CD4-positive, alpha-beta memory T cell (primary cell): ENCODE measurements around the gene MELTF. TPM values are rescaled to one million over a fixed set of nuclear protein-coding genes. Genes with fewer than 3 reads are reported as not detected.

ENCODE experiments used
- CTCF ChIA-PET: fragments of 350-600 bp; sonication (Branson Sonifier 250); formaldehyde crosslinking; loops from one replicate; lab custom pipeline; 2021; ENCODE audit warnings: inconsistent platforms; ENCODE audit not compliant: partially characterized antibody; lab: Charles Lee
- POLR2A ChIA-PET: fragments of 350-600 bp; sonication (Branson Sonifier 250); formaldehyde crosslinking; loops from one replicate; lab custom pipeline; 2021; ENCODE audit not compliant: partially characterized antibody; lab: Charles Lee
- DNase-seq, 5 donors: peaks; one replicate each; pipeline versions ENCODE4 v3.0.0 to v3.0.0-alpha.2; 2020 to 2022; ENCODE audit warnings: mixed read lengths in 1 of 5
- H3K27ac ChIP-seq: one replicate; pipeline ENCODE4 v1.7.0; 2013; ENCODE audit warnings: low read depth, low read length
- H3K27me3 ChIP-seq: 2 replicates; pipeline ENCODE4 v1.7.0; 2013; ENCODE audit warnings: mild to moderate bottlenecking, low read length, moderate library complexity; ENCODE audit not compliant: insufficient read depth
- H3K36me3 ChIP-seq: 2 replicates; pipeline ENCODE4 v1.7.0; 2013; ENCODE audit warnings: mild to moderate bottlenecking, low read length, moderate library complexity; ENCODE audit not compliant: insufficient read depth
- H3K4me1 ChIP-seq: 2 replicates; pipeline ENCODE4 v1.7.0; 2013; ENCODE audit warnings: mild to moderate bottlenecking, low read length, moderate library complexity; ENCODE audit not compliant: insufficient read depth
- H3K4me3 ChIP-seq, 2 donors: one replicate each; pipeline ENCODE4 v1.7.0; 2013; ENCODE audit warnings: low read length in 2 of 2, mild to moderate bottlenecking in 1 of 2
- H3K9me3 ChIP-seq, 2 donors: one replicate each; pipeline ENCODE4 v1.7.0; 2013; ENCODE audit warnings: low read length in 2 of 2, control low read depth in 1 of 2; ENCODE audit not compliant: control insufficient read depth in 1 of 2
- H3K27ac Mint-ChIP-seq, 7 donors: one replicate each; pipeline ENCODE4 v1.8.0; 2020 to 2021; ENCODE audit warnings: mixed read lengths in 7 of 7, mild to moderate bottlenecking in 6 of 7, inconsistent platforms in 3 of 7, moderate library complexity in 3 of 7
- H3K27me3 Mint-ChIP-seq, 2 donors: one replicate each; pipeline ENCODE4 v1.8.0; 2020 to 2021; ENCODE audit warnings: mixed read lengths in 2 of 2
- H3K36me3 Mint-ChIP-seq, 2 donors: one replicate each; pipeline ENCODE4 v1.8.0; 2020 to 2021; ENCODE audit warnings: mixed read lengths in 2 of 2, inconsistent platforms in 1 of 2, mild to moderate bottlenecking in 1 of 2
- H3K4me1 Mint-ChIP-seq, 4 donors: one replicate each; pipeline ENCODE4 v1.8.0; 2020 to 2021; ENCODE audit warnings: mixed read lengths in 4 of 4, mild to moderate bottlenecking in 1 of 4
- H3K4me3 Mint-ChIP-seq, 8 donors: one replicate each; pipeline ENCODE4 v1.8.0; 2020 to 2021; ENCODE audit warnings: mixed read lengths in 8 of 8, mild to moderate bottlenecking in 7 of 8, moderate library complexity in 6 of 8, inconsistent platforms in 3 of 8
- H3K9me3 Mint-ChIP-seq, 8 donors: one replicate each; pipeline ENCODE4 v1.8.0; 2020 to 2021; ENCODE audit warnings: mixed read lengths in 8 of 8, mild to moderate bottlenecking in 5 of 8, inconsistent platforms in 3 of 8, moderate library complexity in 1 of 8
- intact Hi-C: fragments of 100-400 bp; cut with micrococcal nuclease; formaldehyde crosslinking; loops from one replicate; pipeline ENCODE4 v1.15.1; 2023
- polyA plus RNA-seq, 2 donors: library from polyadenylated mRNA; unstranded; fragments of 300-500 nt; fragmentation: Illumina TruSeq; gene quantifications; one replicate each; pipeline ENCODE4 v1.2.3, GENCODE V29; 2021
- total RNA-seq, 2 experiments: library from RNA; stranded (reverse); gene quantifications; one replicate each; pipeline ENCODE4 v1.2.3, GENCODE V29; 2021

MELTF gene
- total and polyA plus RNA-seq, 4 experiments from 2014 or later, result 0.92 to 1.4 (median 1.2) TPM; not detected in 1

- no peaks in the 10 kb centered on the region for H3K36me3 Mint-ChIP-seq
- H3K9me3 ChIP-seq, result no peaks in the 10 kb centered on the region
- no peak overlapping the region for H3K27ac ChIP-seq
- no peak for DNase-seq
- H3K36me3 ChIP-seq, result no peaks in the 10 kb centered on the region
- peaks cover 2 to 10% (median 5%) of the 10 kb centered on the region in 4 donors for H3K4me1 Mint-ChIP-seq
- H3K27me3 Mint-ChIP-seq, result no peaks in the 10 kb centered on the region
- H3K4me3 Mint-ChIP-seq, result no peak overlapping the region
- H3K27ac Mint-ChIP-seq, result no peak overlapping the region
- intact Hi-C loops, result no loop called here
- H3K9me3 Mint-ChIP-seq, result peaks cover 0 to 1% (median 0%) of the 10 kb centered on the region in 8 donors
- CTCF ChIA-PET, result no interaction called here
- no peaks in the 10 kb centered on the region for H3K27me3 ChIP-seq
- peaks cover 9% of the 10 kb centered on the region for H3K4me1 ChIP-seq
- POLR2A ChIA-PET, result no interaction called here
- H3K4me3 ChIP-seq, result no peak overlapping the region
These were observed 22.2 kb downstream of the MELTF start for GRCh38 chr3:197007296-197007940.

GRCh38 chr3:197006860-197007259, 22.8 kb downstream of the MELTF start:
- no peaks in the 10 kb centered on the region for H3K27me3 Mint-ChIP-seq
- no peaks in the 10 kb centered on the region for H3K9me3 ChIP-seq
- ChIA-PET CTCF (no interaction called here), POLR2A (no interaction called here)
- no peaks in the 10 kb centered on the region for H3K36me3 ChIP-seq
- DNase-seq, result no peak
- H3K9me3 Mint-ChIP-seq, result peaks cover 0 to 1% (median 0%) of the 10 kb centered on the region in 8 donors
- intact Hi-C loops, result no loop called here
- no peak overlapping the region for H3K27ac ChIP-seq
- no peak overlapping the region for H3K27ac Mint-ChIP-seq
- H3K4me1 ChIP-seq, result peaks cover 9% of the 10 kb centered on the region
- H3K36me3 Mint-ChIP-seq, result no peaks in the 10 kb centered on the region
- no peaks in the 10 kb centered on the region for H3K27me3 ChIP-seq
- peaks cover 2 to 10% (median 5%) of the 10 kb centered on the region in 4 donors for H3K4me1 Mint-ChIP-seq
- no peak overlapping the region for H3K4me3 ChIP-seq
- H3K4me3 Mint-ChIP-seq, result no peak overlapping the region

GRCh38 chr3:197006446-197006845, 23.2 kb downstream of the MELTF start:
- POLR2A ChIA-PET, result no interaction called here
- DNase-seq, result no peak

GRCh38 chr3:197003461-197004385, 25.9 kb downstream of the MELTF start:
- POLR2A ChIA-PET, result no interaction called here
- no peak for DNase-seq
- H3K27ac ChIP-seq, result peak overlapping the region; percentile 56

More at GRCh38 chr3:197006446-197006845, 23.2 kb downstream of the MELTF start:
- peaks cover 5 to 15% (median 8%) of the 10 kb centered on the region in 4 donors for H3K4me1 Mint-ChIP-seq
- H3K36me3 Mint-ChIP-seq, result no peaks in the 10 kb centered on the region
- no peaks in the 10 kb centered on the region for H3K9me3 ChIP-seq
- no peak overlapping the region for H3K4me3 Mint-ChIP-seq
- intact Hi-C loops, result no loop called here
- H3K4me3 ChIP-seq, result no peak overlapping the region
- no peaks in the 10 kb centered on the region for H3K27me3 ChIP-seq
- CTCF ChIA-PET, result no interaction called here
- H3K27me3 Mint-ChIP-seq, result no peaks in the 10 kb centered on the region
- no peak overlapping the region for H3K27ac ChIP-seq
- H3K9me3 Mint-ChIP-seq, result peaks cover 0 to 3% (median 0%) of the 10 kb centered on the region in 8 donors
- H3K4me1 ChIP-seq, result peaks cover 9% of the 10 kb centered on the region
- H3K36me3 ChIP-seq, result no peaks in the 10 kb centered on the region
- H3K27ac Mint-ChIP-seq, result no peak overlapping the region

GRCh38 chr3:197002701-197003454, 26.7 kb downstream of the MELTF start:
- H3K4me3 ChIP-seq, result no peak overlapping the region
- H3K36me3 Mint-ChIP-seq, result no peaks in the 10 kb centered on the region
- CTCF ChIA-PET, result interaction anchor here (0.6 to 1.2 kb wide), 5 partner anchors 26 to 185 kb away, joined by 3 to 5 read pairs (median 3); partner anchors contain the start of gene MELTF
- intact Hi-C loops, result loop anchor here (1.0 to 2.0 kb wide), 3 partner anchors 25 to 508 kb away; partner anchors contain the start of gene NCBP2
- peaks cover 0 to 3% (median 0%) of the 10 kb centered on the region in 8 donors for H3K9me3 Mint-ChIP-seq
- H3K27me3 Mint-ChIP-seq, result no peaks in the 10 kb centered on the region
- H3K4me3 Mint-ChIP-seq, result no peak overlapping the region
- DNase-seq, result peak; percentile 77 to 86 (median 80)
- H3K4me1 Mint-ChIP-seq, result peaks cover 5 to 17% (median 8%) of the 10 kb centered on the region in 4 donors
- no peaks in the 10 kb centered on the region for H3K9me3 ChIP-seq
- peaks cover 9% of the 10 kb centered on the region for H3K4me1 ChIP-seq
- no peaks in the 10 kb centered on the region for H3K36me3 ChIP-seq
- peak overlapping the region; percentile 47 for H3K27ac ChIP-seq
- POLR2A ChIA-PET, result interaction anchor here (0.8 to 1.2 kb wide), 3 partner anchors 26 to 435 kb away, joined by 3 read pairs; partner anchors contain the start of genes FBXO45, MELTF and WDR53
- H3K27me3 ChIP-seq, result no peaks in the 10 kb centered on the region
- H3K27ac Mint-ChIP-seq, result no peak overlapping the region

More at GRCh38 chr3:197003461-197004385, 25.9 kb downstream of the MELTF start:
- H3K36me3 Mint-ChIP-seq, result no peaks in the 10 kb centered on the region
- CTCF ChIA-PET, result interaction anchor here (0.6 to 1.5 kb wide), 7 partner anchors 25 to 185 kb away, joined by 3 to 5 read pairs (median 3); partner anchors contain the start of gene MELTF
- no peaks in the 10 kb centered on the region for H3K27me3 Mint-ChIP-seq
- H3K27me3 ChIP-seq, result no peaks in the 10 kb centered on the region
- H3K4me3 Mint-ChIP-seq, result peak overlapping the region; percentile 76 to 90 (median 86)
- no peaks in the 10 kb centered on the region for H3K9me3 ChIP-seq
- peak overlapping the region; percentile 41 to 94 (median 79) for H3K27ac Mint-ChIP-seq
- H3K4me3 ChIP-seq, result peak overlapping the region in 1 of 2 donors; percentile 50
- peaks cover 0 to 3% (median 0%) of the 10 kb centered on the region in 8 donors for H3K9me3 Mint-ChIP-seq
- no peaks in the 10 kb centered on the region for H3K36me3 ChIP-seq
- intact Hi-C loops, result loop anchor here (1.0 to 2.0 kb wide), 3 partner anchors 25 to 507 kb away; partner anchors contain the start of gene NCBP2
- peaks cover 5 to 17% (median 8%) of the 10 kb centered on the region in 4 donors for H3K4me1 Mint-ChIP-seq
- H3K4me1 ChIP-seq, result peaks cover 9% of the 10 kb centered on the region

- Histone ChIP-seq H3K4me3 (no peak overlapping the region), H3K4me1 (peaks cover 9% of the 10 kb centered on the region), H3K27me3 (no peaks in the 10 kb centered on the region), H3K27ac (peak overlapping the region; percentile 47), H3K9me3 (no peaks in the 10 kb centered on the region), H3K36me3 (no peaks in the 10 kb centered on the region)
- ChIA-PET POLR2A (interaction anchor here (0.8 to 1.2 kb wide), 3 partner anchors 27 to 434 kb away, joined by 3 read pairs; partner anchors contain the start of genes FBXO45, MELTF and WDR53), CTCF (interaction anchor here (1.1 to 1.2 kb wide), 4 partner anchors 28 to 74 kb away, joined by 3 to 4 read pairs (median 3); partner anchors contain the start of gene MELTF)
- H3K27ac Mint-ChIP-seq, result peak overlapping the region; percentile 43 to 92 (median 85)
- no peaks in the 10 kb centered on the region for H3K36me3 Mint-ChIP-seq
- peaks cover 0 to 3% (median 0%) of the 10 kb centered on the region in 8 donors for H3K9me3 Mint-ChIP-seq
- H3K4me3 Mint-ChIP-seq, result peak overlapping the region; percentile 72 to 91 (median 86)
- no peak for DNase-seq
- intact Hi-C loops, result loop anchor here (2.0 kb wide), 2 partner anchors 59 to 509 kb away; partner anchors contain the start of gene NCBP2
- peaks cover 5 to 17% (median 8%) of the 10 kb centered on the region in 4 donors for H3K4me1 Mint-ChIP-seq
- no peaks in the 10 kb centered on the region for H3K27me3 Mint-ChIP-seq
These were observed 27.5 kb downstream of the MELTF start for GRCh38 chr3:197001972-197002700.
